ENCODE measurements around the gene WIPI1. TPM values are rescaled to one million over a fixed set of nuclear protein-coding genes. Genes with fewer than 3 reads are reported as not detected.

WIPI1 gene
- total RNA-seq, 1 experiment from 2014 or later: 29.3 TPM

DNA sequence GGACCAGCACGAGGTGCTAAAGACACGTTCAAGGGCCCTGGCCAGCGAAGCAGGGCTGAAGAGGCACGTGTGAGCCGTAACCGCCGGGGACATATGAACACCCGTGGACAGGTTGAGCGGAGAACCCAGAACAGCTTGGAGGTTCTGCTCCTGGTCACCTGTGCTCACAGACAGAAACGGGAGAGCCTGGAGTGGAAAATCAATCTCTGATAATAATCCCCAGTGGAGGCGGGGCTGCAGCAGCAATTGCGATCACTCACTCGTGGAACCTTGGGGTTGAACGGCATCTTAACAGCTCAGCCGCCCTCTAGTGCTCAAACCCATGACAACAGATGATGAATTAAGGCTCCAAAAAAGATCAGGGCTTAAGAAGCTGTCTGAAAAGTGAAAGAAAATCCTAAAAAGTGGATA is 25.6 kb downstream of the WIPI1 start (continued):
- TF ChIP-seq, protein P1, sequence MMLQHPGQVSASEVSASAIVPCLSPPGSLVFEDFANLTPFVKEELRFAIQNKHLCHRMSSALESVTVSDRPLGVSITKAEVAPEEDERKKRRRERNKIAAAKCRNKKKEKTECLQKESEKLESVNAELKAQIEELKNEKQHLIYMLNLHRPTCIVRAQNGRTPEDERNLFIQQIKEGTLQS (CRISPR knock-in tag; conservative IDR thresholded peaks at IDR 0.05): no peak
- TF ChIP-seq, protein P2, sequence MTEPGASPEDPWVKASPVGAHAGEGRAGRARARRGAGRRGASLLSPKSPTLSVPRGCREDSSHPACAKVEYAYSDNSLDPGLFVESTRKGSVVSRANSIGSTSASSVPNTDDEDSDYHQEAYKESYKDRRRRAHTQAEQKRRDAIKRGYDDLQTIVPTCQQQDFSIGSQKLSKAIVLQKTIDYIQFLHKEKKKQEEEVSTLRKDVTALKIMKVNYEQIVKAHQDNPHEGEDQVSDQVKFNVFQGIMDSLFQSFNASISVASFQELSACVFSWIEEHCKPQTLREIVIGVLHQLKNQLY (CRISPR knock-in tag; IDR thresholded peaks at IDR 0.05): no peak
- TF ChIP-seq, protein P3, sequence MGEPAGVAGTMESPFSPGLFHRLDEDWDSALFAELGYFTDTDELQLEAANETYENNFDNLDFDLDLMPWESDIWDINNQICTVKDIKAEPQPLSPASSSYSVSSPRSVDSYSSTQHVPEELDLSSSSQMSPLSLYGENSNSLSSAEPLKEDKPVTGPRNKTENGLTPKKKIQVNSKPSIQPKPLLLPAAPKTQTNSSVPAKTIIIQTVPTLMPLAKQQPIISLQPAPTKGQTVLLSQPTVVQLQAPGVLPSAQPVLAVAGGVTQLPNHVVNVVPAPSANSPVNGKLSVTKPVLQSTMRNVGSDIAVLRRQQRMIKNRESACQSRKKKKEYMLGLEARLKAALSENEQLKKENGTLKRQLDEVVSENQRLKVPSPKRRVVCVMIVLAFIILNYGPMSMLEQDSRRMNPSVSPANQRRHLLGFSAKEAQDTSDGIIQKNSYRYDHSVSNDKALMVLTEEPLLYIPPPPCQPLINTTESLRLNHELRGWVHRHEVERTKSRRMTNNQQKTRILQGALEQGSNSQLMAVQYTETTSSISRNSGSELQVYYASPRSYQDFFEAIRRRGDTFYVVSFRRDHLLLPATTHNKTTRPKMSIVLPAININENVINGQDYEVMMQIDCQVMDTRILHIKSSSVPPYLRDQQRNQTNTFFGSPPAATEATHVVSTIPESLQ (CRISPR knock-in tag; IDR thresholded peaks at IDR 0.05): no peak
- TF ChIP-seq CREM (CRISPR knock-in tag; IDR thresholded peaks at IDR 0.05) (no peak), SMAD3 (CRISPR knock-in tag; IDR thresholded peaks at IDR 0.05; ENCODE audit: borderline replicate concordance) (no peak), SP1 (CRISPR knock-in tag; conservative IDR thresholded peaks at IDR 0.05) (no peak), EMX1 (CRISPR knock-in tag; IDR thresholded peaks at IDR 0.05) (no peak), RORB (CRISPR knock-in tag; IDR thresholded peaks at IDR 0.05) (no peak), IRF2 (CRISPR knock-in tag; IDR thresholded peaks at IDR 0.05; ENCODE audit: borderline replicate concordance, low read depth) (no peak), ETV6 (CRISPR knock-in tag; IDR thresholded peaks at IDR 0.05) (no peak)

DNA sequence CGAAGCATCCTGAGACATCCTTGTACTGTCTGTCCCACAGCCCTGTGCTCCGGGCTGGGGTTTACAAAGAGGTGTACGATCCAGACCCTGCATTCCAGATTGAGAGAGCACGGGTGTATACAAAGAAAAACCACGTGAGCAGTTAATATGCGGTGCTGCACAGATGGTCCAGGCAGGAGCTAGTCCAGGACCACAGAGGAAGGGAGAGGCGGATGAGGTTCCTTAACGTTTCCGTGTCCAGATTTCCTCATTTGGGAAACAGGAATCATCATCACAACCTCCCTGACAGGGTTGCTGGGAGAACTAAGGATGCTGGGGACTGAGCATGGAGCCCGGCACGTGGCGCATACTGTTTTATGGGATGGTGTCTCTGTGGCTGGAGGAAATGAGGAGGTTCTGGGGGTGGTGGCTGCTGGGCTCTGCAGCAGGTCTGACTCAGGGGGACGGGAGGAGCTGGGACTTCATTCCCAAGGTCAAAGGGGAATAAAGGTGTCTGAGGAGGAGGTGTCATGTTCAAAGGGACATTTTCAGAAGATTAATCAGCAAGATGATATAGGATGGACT is 26.2 kb downstream of the WIPI1 start:
- ATAC-seq (no peak), DNase-seq (ENCODE audit: low spot score) (no peak)
- Mint-ChIP-seq H3K27ac (no peak overlapping the region), H3K27me3 (ENCODE audit: low read depth) (no peaks in the 10 kb centered on the region), H3K4me3 (no peak overlapping the region), H3K9me3 (no peaks in the 10 kb centered on the region), H3K36me3 (peaks cover 12% of the 10 kb centered on the region; the same call in 1 of the 2 replicates), H3K4me1 (peaks cover 2% of the 10 kb centered on the region)
- no peak for TF ChIP-seq FOXK1 (CRISPR knock-in tag; IDR thresholded peaks at IDR 0.05)
- TF ChIP-seq NFATC4 (CRISPR knock-in tag; IDR thresholded peaks at IDR 0.05): no peak
- TF ChIP-seq, protein P4, sequence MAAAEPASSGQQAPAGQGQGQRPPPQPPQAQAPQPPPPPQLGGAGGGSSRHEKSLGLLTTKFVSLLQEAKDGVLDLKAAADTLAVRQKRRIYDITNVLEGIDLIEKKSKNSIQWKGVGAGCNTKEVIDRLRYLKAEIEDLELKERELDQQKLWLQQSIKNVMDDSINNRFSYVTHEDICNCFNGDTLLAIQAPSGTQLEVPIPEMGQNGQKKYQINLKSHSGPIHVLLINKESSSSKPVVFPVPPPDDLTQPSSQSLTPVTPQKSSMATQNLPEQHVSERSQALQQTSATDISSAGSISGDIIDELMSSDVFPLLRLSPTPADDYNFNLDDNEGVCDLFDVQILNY (CRISPR knock-in tag; IDR thresholded peaks at IDR 0.05): no peak
- CTCF ChIA-PET: interaction anchor here (1.0 to 3.4 kb wide), 12 partner anchors 8 to 258 kb away, joined by 3 to 18 read pairs (median 4); partner anchors contain the start of gene WIPI1
- POLR2A ChIA-PET: no interaction called here

DNA sequence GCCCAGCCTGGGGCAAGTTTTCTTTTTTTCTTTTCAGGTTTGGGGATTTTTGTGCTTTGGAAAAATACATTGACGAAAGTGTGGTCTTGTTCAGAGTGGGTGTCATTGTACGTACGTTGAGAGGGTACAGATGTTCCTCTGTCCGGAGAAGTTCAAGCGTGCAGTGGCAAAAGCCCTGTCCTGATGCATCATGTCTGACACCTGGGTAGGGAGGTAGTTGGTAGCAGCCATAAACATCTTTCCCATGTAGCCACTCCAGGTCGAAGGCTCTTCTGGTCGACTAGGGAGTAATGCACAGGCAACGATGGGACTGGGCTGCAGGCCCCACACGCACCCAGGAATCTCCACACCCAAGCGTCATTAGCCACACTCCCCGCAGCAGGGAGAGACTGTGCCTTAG is 27.4 kb downstream of the WIPI1 start:
- Mint-ChIP-seq H3K27me3 (ENCODE audit: low read depth) (no peaks in the 10 kb centered on the region), H3K27ac (no peak overlapping the region; the same call in 1 of the 2 replicates), H3K4me1 (peaks cover 2% of the 10 kb centered on the region), H3K36me3 (peaks cover 12% of the 10 kb centered on the region; the same call in 1 of the 2 replicates), H3K9me3 (no peaks in the 10 kb centered on the region), H3K4me3 (no peak overlapping the region)
- ChIA-PET CTCF (no interaction called here), POLR2A (no interaction called here)
- ATAC-seq: no peak
- no peak for DNase-seq (ENCODE audit: low spot score)
- TF ChIP-seq NFYB (CRISPR knock-in tag; conservative IDR thresholded peaks at IDR 0.05; ENCODE audit: low read depth): no peak
- TF ChIP-seq, protein P5, sequence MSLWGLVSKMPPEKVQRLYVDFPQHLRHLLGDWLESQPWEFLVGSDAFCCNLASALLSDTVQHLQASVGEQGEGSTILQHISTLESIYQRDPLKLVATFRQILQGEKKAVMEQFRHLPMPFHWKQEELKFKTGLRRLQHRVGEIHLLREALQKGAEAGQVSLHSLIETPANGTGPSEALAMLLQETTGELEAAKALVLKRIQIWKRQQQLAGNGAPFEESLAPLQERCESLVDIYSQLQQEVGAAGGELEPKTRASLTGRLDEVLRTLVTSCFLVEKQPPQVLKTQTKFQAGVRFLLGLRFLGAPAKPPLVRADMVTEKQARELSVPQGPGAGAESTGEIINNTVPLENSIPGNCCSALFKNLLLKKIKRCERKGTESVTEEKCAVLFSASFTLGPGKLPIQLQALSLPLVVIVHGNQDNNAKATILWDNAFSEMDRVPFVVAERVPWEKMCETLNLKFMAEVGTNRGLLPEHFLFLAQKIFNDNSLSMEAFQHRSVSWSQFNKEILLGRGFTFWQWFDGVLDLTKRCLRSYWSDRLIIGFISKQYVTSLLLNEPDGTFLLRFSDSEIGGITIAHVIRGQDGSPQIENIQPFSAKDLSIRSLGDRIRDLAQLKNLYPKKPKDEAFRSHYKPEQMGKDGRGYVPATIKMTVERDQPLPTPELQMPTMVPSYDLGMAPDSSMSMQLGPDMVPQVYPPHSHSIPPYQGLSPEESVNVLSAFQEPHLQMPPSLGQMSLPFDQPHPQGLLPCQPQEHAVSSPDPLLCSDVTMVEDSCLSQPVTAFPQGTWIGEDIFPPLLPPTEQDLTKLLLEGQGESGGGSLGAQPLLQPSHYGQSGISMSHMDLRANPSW (CRISPR knock-in tag; conservative IDR thresholded peaks at IDR 0.05; ENCODE audit: low read depth): no peak

All from WTC11 (cell line).